HEK293 (cell line): ENCODE results near the gene TBRG1.

Source experiments
- CTCF ChIA-PET: fragments of 350-600 bp; formaldehyde crosslinking; extraction: SDS; loops from one replicate; lab custom pipeline; 2021; ENCODE audit warnings: antibody characterized with exemption; lab: Yijun Ruan, JAX
- POLR2A ChIA-PET: fragments of 300-600 bp; formaldehyde crosslinking; extraction: SDS; loops from one replicate; lab custom pipeline; 2020; ENCODE audit warnings: antibody characterized with exemption, inconsistent platforms; lab: Yijun Ruan, JAX
- H3K27ac ChIP-seq: fragments of 200-500 bp; sonication (Bioruptor generic); 2 replicates; pipeline ENCODE4 v1.5.1; 2014; ENCODE audit warnings: low read depth, low read length, control low read depth, inconsistent platforms; ENCODE audit errors: extremely low read depth
- H3K36me3 ChIP-seq, 2 experiments: fragments of 200-500 bp in 1 of 2; sonication (Bioruptor generic) in 1 of 2; 1 replicate in 1 of 2; 2 replicates in 1 of 2; pipeline ENCODE4 v1.5.1; 2014 to 2017; ENCODE audit warnings: inconsistent platforms in 2 of 2, low read length in 2 of 2; ENCODE audit not compliant: control insufficient read depth in 2 of 2, insufficient read depth in 1 of 2
- H3K4me1 ChIP-seq: fragments of 200-500 bp; sonication (Bioruptor generic); 2 replicates; pipeline ENCODE4 v1.5.1; 2014; ENCODE audit warnings: mild to moderate bottlenecking, low read length, inconsistent platforms; ENCODE audit not compliant: control insufficient read depth, insufficient read depth
- H3K4me3 ChIP-seq: 2 replicates; pipeline ENCODE4 v1.5.1; 2011; ENCODE audit warnings: low read depth, mild to moderate bottlenecking, control low read depth, low read length, moderate library complexity
- H3K9me3 ChIP-seq: fragments of 200-500 bp; sonication (Bioruptor generic); 2 replicates; pipeline ENCODE4 v1.5.1; 2014; ENCODE audit warnings: low read depth, low read length, inconsistent platforms; ENCODE audit not compliant: control insufficient read depth, insufficient read depth
- BCL11A ChIP-seq: fragments of 450-650 bp; formaldehyde crosslinking; IDR thresholded peaks from 2 replicates; pipeline ENCODE4 v1.5.1; 2016; ENCODE audit warnings: low read depth, missing biosample characterization, missing genetic modification characterization
- KLF1 ChIP-seq: fragments of 450-650 bp; formaldehyde crosslinking; IDR thresholded peaks from 2 replicates; pipeline ENCODE4 v1.5.1; 2016; ENCODE audit warnings: missing biosample characterization, missing genetic modification characterization
- RBAK ChIP-seq: fragments of 450-650 bp; formaldehyde crosslinking; IDR thresholded peaks from 2 replicates; pipeline ENCODE4 v1.5.1; 2016; ENCODE audit warnings: missing biosample characterization, missing genetic modification characterization
- SALL2 ChIP-seq: fragments of 450-650 bp; formaldehyde crosslinking; IDR thresholded peaks from 2 replicates; pipeline ENCODE4 v1.5.0; 2017; ENCODE audit warnings: missing biosample characterization, mild to moderate bottlenecking, missing genetic modification characterization, borderline replicate concordance
- TRIM28 ChIP-seq: IDR thresholded peaks from 2 replicates; pipeline ENCODE4 v1.6.1; 2011; ENCODE audit warnings: low read length, control low read depth, borderline replicate concordance
- WT1 ChIP-seq: fragments of 450-650 bp; formaldehyde crosslinking; IDR thresholded peaks from 2 replicates; pipeline ENCODE4 v1.5.1; 2016; ENCODE audit warnings: missing biosample characterization, missing genetic modification characterization
- YY2 ChIP-seq: fragments of 450-650 bp; formaldehyde crosslinking; IDR thresholded peaks from 2 replicates; pipeline ENCODE4 v1.5.1; 2016; ENCODE audit warnings: missing biosample characterization, missing genetic modification characterization
- ZFHX2 ChIP-seq: fragments of 450-650 bp; formaldehyde crosslinking; conservative IDR thresholded peaks from 2 replicates; pipeline ENCODE4 v1.5.1; 2016; ENCODE audit warnings: missing biosample characterization, missing genetic modification characterization
- ZIC2 ChIP-seq: fragments of 450-650 bp; formaldehyde crosslinking; IDR thresholded peaks from 2 replicates; pipeline ENCODE4 v1.5.1; 2016; ENCODE audit warnings: missing biosample characterization, missing genetic modification characterization
- ZNF114 ChIP-seq: fragments of 450-650 bp; formaldehyde crosslinking; IDR thresholded peaks from 2 replicates; pipeline ENCODE4 v1.5.0; 2017; ENCODE audit warnings: missing biosample characterization, missing genetic modification characterization
- ZNF133 ChIP-seq: fragments of 450-650 bp; formaldehyde crosslinking; IDR thresholded peaks from 2 replicates; pipeline ENCODE4 v1.5.1; 2016; ENCODE audit warnings: missing biosample characterization, missing genetic modification characterization
- ZNF138 ChIP-seq: fragments of 450-650 bp; formaldehyde crosslinking; IDR thresholded peaks from 2 replicates; pipeline ENCODE4 v1.5.1; 2016; ENCODE audit warnings: missing biosample characterization, missing genetic modification characterization, borderline replicate concordance
- ZNF140 ChIP-seq: fragments of 450-650 bp; formaldehyde crosslinking; IDR thresholded peaks from 2 replicates; pipeline ENCODE4 v1.5.1; 2016; ENCODE audit warnings: missing biosample characterization, missing genetic modification characterization
- ZNF146 ChIP-seq: fragments of 450-650 bp; formaldehyde crosslinking; IDR thresholded peaks from 2 replicates; pipeline ENCODE4 v1.5.1; 2016; ENCODE audit warnings: missing biosample characterization, missing genetic modification characterization
- ZNF169 ChIP-seq: fragments of 450-650 bp; formaldehyde crosslinking; IDR thresholded peaks from 2 replicates; pipeline ENCODE4 v1.5.1; 2016; ENCODE audit warnings: missing biosample characterization, missing genetic modification characterization
- ZNF175 ChIP-seq: fragments of 450-650 bp; formaldehyde crosslinking; IDR thresholded peaks from 2 replicates; pipeline ENCODE4 v1.5.1; 2016; ENCODE audit warnings: missing biosample characterization, missing genetic modification characterization
- ZNF239 ChIP-seq: fragments of 450-650 bp; formaldehyde crosslinking; IDR thresholded peaks from 2 replicates; pipeline ENCODE4 v1.5.1; 2016; ENCODE audit warnings: missing biosample characterization, missing genetic modification characterization
- ZNF266 ChIP-seq: fragments of 450-650 bp; formaldehyde crosslinking; IDR thresholded peaks from 2 replicates; pipeline ENCODE4 v1.5.1; 2016; ENCODE audit warnings: missing biosample characterization, missing genetic modification characterization, low read depth
- ZNF324 ChIP-seq: fragments of 450-650 bp; formaldehyde crosslinking; IDR thresholded peaks from 2 replicates; pipeline ENCODE4 v1.5.1; 2016; ENCODE audit warnings: missing biosample characterization, missing genetic modification characterization
- ZNF335 ChIP-seq: fragments of 450-650 bp; formaldehyde crosslinking; conservative IDR thresholded peaks from 2 replicates; pipeline ENCODE4 v1.5.1; 2016; ENCODE audit warnings: missing biosample characterization, missing genetic modification characterization
- ZNF350 ChIP-seq: fragments of 450-650 bp; formaldehyde crosslinking; IDR thresholded peaks from 2 replicates; pipeline ENCODE4 v1.5.0; 2017; ENCODE audit warnings: missing biosample characterization, mild to moderate bottlenecking, missing genetic modification characterization
- ZNF514 ChIP-seq: fragments of 450-650 bp; formaldehyde crosslinking; IDR thresholded peaks from 2 replicates; pipeline ENCODE4 v1.5.1; 2016; ENCODE audit warnings: missing biosample characterization, missing genetic modification characterization
- ZNF585B ChIP-seq: fragments of 450-650 bp; formaldehyde crosslinking; IDR thresholded peaks from 2 replicates; pipeline ENCODE4 v1.5.1; 2016; ENCODE audit warnings: missing biosample characterization, missing genetic modification characterization
- ZNF623 ChIP-seq: fragments of 450-650 bp; formaldehyde crosslinking; IDR thresholded peaks from 2 replicates; pipeline ENCODE4 v1.5.1; 2016; ENCODE audit warnings: missing biosample characterization, missing genetic modification characterization
- ZNF660 ChIP-seq: fragments of 450-650 bp; IDR thresholded peaks from 2 replicates; pipeline ENCODE4 v1.5.1; 2018; ENCODE audit warnings: missing biosample characterization, mild to moderate bottlenecking, missing genetic modification characterization
- ZSCAN16 ChIP-seq: fragments of 450-650 bp; formaldehyde crosslinking; IDR thresholded peaks from 2 replicates; pipeline ENCODE4 v1.5.1; 2016; ENCODE audit warnings: missing biosample characterization, missing genetic modification characterization
- ZSCAN30 ChIP-seq: fragments of 450-650 bp; IDR thresholded peaks from 2 replicates; pipeline ENCODE4 v1.5.1; 2018; ENCODE audit warnings: missing biosample characterization, mild to moderate bottlenecking, missing genetic modification characterization, moderate library complexity
- ZXDB ChIP-seq: fragments of 450-650 bp; formaldehyde crosslinking; IDR thresholded peaks from 2 replicates; pipeline ENCODE4 v1.5.1; 2016; ENCODE audit warnings: missing biosample characterization, missing genetic modification characterization
- TF ChIP-seq, protein P1 (sequence below): fragments of 450-650 bp; formaldehyde crosslinking; IDR thresholded peaks from 2 replicates; pipeline ENCODE4 v1.5.1; 2016; ENCODE audit warnings: missing biosample characterization, missing genetic modification characterization
- TF ChIP-seq, protein P2 (sequence below): fragments of 450-650 bp; formaldehyde crosslinking; IDR thresholded peaks from 2 replicates; pipeline ENCODE4 v1.5.1; 2016; ENCODE audit warnings: missing biosample characterization, missing genetic modification characterization
- TF ChIP-seq, protein P3 (sequence below): fragments of 450-650 bp; formaldehyde crosslinking; IDR thresholded peaks from 2 replicates; pipeline ENCODE4; 2016; ENCODE audit warnings: missing biosample characterization, missing genetic modification characterization
- TF ChIP-seq, protein P4 (sequence below): fragments of 450-650 bp; formaldehyde crosslinking; IDR thresholded peaks from 2 replicates; pipeline ENCODE4 v1.5.1; 2016; ENCODE audit warnings: missing biosample characterization, missing genetic modification characterization

The TBRG1 gene

DNA sequence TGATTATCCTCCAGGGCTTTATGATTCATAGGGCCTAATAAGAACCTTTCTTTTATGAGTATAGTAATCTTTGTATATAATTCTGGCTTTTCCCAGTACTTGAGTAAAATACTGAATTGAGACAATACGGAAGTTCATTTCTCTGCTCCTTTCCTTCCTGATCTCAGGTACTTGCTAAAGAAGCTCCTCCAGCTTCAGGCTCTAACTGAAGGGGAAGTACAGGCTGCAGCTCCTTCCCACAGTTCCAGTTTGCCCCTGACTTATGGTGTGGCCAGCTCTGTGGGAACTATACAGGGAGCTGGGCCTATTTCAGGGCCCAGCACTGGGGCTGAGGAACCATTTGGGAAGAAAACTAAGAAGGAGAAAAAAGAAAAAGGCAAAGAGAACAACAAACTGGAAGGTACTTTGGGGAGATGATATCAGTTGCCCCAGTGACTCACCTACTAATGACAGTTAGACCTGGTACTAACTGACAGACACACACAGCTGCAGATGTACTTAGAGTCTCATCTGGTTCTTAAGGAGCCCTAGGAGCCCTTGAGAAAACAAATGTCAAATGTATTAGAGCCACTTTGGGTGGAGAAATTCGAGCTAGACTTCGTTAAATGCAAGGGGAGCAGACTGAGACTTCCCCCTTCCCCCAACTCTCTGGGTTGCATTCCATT lies 3.0 kb downstream of the TBRG1 start:
- TF ChIP-seq ZNF514 (tag by site-specific recombination) (no peak), ZSCAN30 (tag by site-specific recombination) (no peak), ZNF660 (tag by site-specific recombination) (no peak), ZSCAN16 (tag by site-specific recombination) (no peak), ZNF114 (tag by site-specific recombination) (no peak), ZXDB (tag by site-specific recombination) (no peak), WT1 (tag by site-specific recombination) (no peak), ZNF138 (tag by site-specific recombination) (no peak), ZFHX2 (tag by site-specific recombination) (no peak), SALL2 (tag by site-specific recombination) (no peak), TRIM28 (no peak), ZNF350 (no peak), ZIC2 (tag by site-specific recombination) (no peak), ZNF175 (tag by site-specific recombination) (no peak), ZNF133 (tag by site-specific recombination) (no peak), ZNF335 (no peak)
- TF ChIP-seq, protein P1, sequence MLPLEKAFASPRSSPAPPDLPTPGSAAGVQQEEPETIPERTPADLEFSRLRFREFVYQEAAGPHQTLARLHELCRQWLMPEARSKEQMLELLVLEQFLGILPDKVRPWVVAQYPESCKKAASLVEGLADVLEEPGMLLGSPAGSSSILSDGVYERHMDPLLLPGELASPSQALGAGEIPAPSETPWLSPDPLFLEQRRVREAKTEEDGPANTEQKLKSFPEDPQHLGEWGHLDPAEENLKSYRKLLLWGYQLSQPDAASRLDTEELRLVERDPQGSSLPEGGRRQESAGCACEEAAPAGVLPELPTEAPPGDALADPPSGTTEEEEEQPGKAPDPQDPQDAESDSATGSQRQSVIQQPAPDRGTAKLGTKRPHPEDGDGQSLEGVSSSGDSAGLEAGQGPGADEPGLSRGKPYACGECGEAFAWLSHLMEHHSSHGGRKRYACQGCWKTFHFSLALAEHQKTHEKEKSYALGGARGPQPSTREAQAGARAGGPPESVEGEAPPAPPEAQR = no peak
- TF ChIP-seq, protein P2, sequence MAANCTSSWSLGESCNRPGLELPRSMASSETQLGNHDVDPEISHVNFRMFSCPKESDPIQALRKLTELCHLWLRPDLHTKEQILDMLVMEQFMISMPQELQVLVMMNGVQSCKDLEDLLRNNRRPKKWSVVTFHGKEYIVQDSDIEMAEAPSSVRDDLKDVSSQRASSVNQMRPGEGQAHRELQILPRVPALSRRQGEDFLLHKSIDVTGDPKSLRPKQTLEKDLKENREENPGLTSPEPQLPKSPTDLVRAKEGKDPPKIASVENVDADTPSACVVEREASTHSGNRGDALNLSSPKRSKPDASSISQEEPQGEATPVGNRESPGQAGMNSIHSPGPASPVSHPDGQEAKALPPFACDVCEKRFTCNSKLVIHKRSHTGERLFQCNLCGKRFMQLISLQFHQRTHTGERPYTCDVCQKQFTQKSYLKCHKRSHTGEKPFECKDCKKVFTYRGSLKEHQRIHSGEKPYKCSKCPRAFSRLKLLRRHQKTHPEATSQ (tag by site-specific recombination) = no peak
- TF ChIP-seq, all 188 proteins: peak for 0
- Histone ChIP-seq H3K4me3 (no peak overlapping the region), H3K27ac (no peak overlapping the region), H3K9me3 (no peaks in the 10 kb centered on the region), H3K4me1 (no peaks in the 10 kb centered on the region), H3K36me3 (peaks cover 11 to 53% of the 10 kb centered on the region in 2 experiments)
- ChIA-PET CTCF (interaction anchor here (0.6 to 2.1 kb wide), 3 partner anchors 8 to 486 kb away, joined by 4 to 10 read pairs (median 8); partner anchors contain the start of gene TMEM218), POLR2A (interaction anchor here (0.6 kb wide), 1 partner anchor 14 kb away, joined by 3 read pairs; no protein-coding TSS in a partner anchor)

DNA sequence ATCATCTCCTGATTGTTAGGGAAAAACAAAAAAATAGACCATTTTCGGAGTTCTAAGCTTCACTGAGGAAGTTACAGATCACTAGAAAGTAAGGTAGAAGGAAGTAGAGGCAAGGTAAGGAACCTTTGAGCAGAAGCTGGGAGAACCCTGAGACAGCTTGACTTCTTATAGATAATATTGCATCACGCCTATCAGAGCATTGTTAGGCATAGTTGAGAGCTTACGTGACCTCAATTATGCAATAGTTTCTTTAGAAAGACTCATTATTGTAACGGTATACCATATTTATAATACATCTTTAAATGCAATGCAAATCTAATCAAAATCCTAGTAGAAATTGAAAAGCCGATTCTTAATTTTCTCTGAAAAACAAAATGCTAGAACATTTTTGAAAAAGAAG lies 4.9 kb downstream of the TBRG1 start:
- H3K4me1 ChIP-seq = no peaks in the 10 kb centered on the region
- POLR2A ChIA-PET = no interaction called here
- TF ChIP-seq ZNF585B (tag by site-specific recombination) (no peak), ZNF324 (tag by site-specific recombination) (no peak), RBAK (no peak), ZNF623 (no peak), ZNF239 (no peak), ZNF169 (tag by site-specific recombination) (no peak), ZNF146 (tag by site-specific recombination) (no peak), YY2 (no peak), ZXDB (tag by site-specific recombination) (no peak), TRIM28 (no peak), ZNF175 (tag by site-specific recombination) (no peak), BCL11A (no peak), KLF1 (tag by site-specific recombination) (no peak), ZNF140 (tag by site-specific recombination) (no peak), ZNF114 (tag by site-specific recombination) (no peak), ZNF266 (tag by site-specific recombination) (no peak)
- TF ChIP-seq, protein P3, sequence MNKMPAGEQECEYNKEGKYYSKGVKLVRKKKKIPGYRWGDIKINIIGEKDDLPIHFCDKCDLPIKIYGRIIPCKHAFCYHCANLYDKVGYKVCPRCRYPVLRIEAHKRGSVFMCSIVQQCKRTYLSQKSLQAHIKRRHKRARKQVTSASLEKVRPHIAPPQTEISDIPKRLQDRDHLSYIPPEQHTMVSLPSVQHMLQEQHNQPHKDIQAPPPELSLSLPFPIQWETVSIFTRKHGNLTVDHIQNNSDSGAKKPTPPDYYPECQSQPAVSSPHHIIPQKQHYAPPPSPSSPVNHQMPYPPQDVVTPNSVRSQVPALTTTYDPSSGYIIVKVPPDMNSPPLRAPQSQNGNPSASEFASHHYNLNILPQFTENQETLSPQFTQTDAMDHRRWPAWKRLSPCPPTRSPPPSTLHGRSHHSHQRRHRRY (tag by site-specific recombination) = no peak
- TF ChIP-seq, protein P4, sequence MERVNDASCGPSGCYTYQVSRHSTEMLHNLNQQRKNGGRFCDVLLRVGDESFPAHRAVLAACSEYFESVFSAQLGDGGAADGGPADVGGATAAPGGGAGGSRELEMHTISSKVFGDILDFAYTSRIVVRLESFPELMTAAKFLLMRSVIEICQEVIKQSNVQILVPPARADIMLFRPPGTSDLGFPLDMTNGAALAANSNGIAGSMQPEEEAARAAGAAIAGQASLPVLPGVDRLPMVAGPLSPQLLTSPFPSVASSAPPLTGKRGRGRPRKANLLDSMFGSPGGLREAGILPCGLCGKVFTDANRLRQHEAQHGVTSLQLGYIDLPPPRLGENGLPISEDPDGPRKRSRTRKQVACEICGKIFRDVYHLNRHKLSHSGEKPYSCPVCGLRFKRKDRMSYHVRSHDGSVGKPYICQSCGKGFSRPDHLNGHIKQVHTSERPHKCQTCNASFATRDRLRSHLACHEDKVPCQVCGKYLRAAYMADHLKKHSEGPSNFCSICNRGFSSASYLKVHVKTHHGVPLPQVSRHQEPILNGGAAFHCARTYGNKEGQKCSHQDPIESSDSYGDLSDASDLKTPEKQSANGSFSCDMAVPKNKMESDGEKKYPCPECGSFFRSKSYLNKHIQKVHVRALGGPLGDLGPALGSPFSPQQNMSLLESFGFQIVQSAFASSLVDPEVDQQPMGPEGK (tag by site-specific recombination) = no peak
- H3K36me3 ChIP-seq = peaks cover 11 to 73% of the 10 kb centered on the region in 2 experiments
- H3K27ac ChIP-seq = no peak overlapping the region
- H3K9me3 ChIP-seq = no peaks in the 10 kb centered on the region
- CTCF ChIA-PET = interaction anchor here (0.8 to 1.0 kb wide), 2 partner anchors 16 to 17 kb away, joined by 3 read pairs; no protein-coding TSS in a partner anchor
- no peak overlapping the region for H3K4me3 ChIP-seq
